ENCODE results near the gene SLC10A7.

The SLC10A7 gene

GRCh38 chr4:146299607-146300006 is 222.1 kb downstream of the SLC10A7 start:
- no peak for DNase-seq

DNA sequence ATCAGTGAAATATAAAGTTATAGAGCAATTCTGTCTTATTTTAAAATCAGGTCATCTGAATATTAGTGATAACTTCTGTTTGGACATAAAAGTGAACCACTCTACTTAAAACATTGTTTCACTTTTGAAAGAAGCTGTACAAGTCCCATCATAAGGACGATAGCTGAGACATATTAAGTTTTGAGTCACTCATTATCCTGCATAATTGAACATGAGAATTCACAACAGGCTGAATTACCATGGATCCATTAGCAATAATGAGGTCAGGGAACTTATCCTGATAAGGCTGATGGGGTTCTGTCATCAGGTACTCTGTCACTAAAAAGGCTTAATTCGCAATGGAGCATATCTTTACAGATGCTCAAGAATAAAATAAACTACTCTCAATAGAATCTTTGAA is 227.0 kb downstream of the SLC10A7 start:
- no peak for DNase-seq

- DNase-seq, result no peak
Observed at GRCh38 chr4:146292508-146292907, 229.2 kb downstream of the SLC10A7 start.

GRCh38 chr4:146291313-146291712 is 230.4 kb downstream of the SLC10A7 start:
- DNase-seq, result no peak

- no peak for DNase-seq
Observed at GRCh38 chr4:146288193-146288592, 233.5 kb downstream of the SLC10A7 start.

DNA sequence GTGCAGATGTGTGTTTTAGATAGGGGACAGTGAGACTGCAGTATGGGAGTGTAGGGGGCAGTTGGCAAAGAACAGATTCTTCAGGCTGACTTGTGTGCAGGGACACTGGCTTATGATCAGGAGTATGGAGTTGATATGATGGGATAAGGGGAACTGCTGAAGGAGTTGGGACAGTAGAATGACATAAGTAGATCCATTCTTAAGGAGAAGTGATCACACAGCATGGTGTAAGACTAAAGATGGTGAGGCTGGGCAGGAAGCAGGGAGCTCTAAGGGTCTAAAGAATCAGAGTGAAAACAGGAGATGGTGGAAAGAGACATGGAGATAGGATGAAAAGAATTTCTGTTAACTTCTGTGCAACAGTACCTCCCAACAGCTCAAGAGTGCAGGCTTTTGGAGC is 236.7 kb downstream of the SLC10A7 start:
- no peak for DNase-seq

DNA sequence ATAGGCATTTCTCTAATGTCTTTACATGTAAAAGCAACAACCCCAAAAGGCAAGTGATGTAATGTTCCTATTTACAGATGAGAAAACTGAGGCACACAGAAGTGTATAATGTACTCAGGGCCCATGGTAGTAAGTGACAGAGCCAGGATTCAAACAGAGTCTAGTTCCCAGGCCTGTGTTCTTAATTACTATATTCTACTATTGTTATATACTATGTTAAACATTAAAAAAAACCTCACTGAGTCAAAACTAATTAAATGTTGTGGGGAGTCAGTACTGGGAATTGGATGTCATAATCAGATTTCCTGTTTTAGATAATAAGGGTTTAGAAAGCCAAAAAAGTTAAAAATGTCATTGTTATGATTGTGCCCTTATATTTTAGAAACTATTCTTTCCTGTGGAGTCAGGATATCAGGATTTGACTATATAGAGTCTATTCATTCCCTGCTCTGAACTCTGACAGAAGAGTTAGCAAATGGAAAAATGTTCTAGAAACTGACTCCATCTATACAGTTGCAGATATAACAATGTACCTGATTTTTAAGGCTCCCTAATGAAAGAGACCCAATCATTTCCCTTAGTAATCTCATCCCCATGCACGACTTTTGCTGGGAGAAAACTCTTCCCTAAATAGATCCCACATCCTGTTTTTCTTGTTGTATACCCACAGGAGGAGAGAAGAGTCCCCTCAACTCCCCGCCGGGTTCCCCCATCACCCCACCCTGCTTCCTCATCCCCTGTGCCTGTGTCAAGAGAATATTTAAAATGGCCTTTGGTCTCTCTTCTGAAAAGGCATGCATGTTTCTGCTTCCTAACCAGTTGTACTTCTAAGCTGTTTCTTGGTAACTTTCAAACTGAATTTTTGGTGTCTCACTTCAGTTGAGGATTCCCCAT is 237.7 kb downstream of the SLC10A7 start:
- no peak for DNase-seq

- no peak for DNase-seq
Observed at GRCh38 chr4:146282657-146283056, 239.1 kb downstream of the SLC10A7 start.

GRCh38 chr4:146278986-146279385 is 242.8 kb downstream of the SLC10A7 start:
- no peak for DNase-seq

DNA sequence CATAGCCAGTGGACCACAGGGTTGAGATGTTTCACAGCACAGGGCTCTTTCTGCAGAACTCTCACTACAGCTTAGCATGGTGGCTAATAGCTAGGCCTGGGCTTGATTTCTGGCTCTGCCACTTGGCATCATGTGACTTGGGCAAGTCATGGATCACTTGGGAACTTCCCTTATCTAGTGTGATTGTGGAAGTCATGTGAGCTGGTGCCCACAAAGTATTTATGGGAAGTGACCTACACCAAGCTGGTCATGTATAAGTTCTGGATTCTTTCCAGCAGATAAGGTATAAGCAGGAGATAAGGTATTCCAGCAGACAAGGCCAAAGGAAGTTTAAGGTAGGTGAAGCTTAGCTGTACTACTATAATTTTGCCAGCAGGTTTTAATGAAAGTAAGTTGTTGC is 246.4 kb downstream of the SLC10A7 start:
- DNase-seq, result no peak

GRCh38 chr4:146274774-146275173 is 247.0 kb downstream of the SLC10A7 start:
- DNase-seq, result no peak

DNA sequence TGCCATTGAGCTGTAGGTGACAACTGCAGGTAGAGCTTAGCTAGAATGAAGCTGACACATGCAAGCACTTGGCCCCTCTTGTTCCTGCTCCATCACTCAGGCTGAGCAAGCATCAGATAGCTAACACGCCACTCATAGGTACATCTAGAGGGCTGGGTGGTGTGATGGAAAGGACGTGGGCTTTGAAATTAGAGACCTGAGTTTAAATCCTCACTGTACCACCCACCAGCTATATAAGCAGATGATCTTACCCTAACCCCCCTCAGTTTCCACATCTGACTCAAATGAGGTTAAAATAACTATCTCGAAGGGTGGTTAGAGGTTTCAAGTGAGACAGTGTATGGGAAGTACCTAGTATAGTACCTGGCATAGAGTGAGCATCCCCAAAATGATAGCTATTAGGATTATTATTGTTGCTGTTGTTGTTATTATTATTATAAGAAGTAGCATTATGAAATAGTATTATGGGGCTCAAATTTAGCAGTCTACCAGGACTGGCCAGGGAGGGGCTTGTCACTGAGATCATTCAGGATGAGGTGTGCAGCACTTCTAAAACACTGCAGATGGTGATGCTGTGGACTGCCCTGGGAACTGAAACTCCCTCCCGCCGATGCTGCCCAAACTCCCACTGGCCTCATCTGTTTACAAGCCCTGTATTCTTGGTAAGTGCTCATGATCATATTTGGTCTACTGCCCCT is 248.4 kb downstream of the SLC10A7 start:
- DNase-seq, result no peak

- DNase-seq, result no peak
Observed at GRCh38 chr4:146271466-146271865, 250.3 kb downstream of the SLC10A7 start.

DNA sequence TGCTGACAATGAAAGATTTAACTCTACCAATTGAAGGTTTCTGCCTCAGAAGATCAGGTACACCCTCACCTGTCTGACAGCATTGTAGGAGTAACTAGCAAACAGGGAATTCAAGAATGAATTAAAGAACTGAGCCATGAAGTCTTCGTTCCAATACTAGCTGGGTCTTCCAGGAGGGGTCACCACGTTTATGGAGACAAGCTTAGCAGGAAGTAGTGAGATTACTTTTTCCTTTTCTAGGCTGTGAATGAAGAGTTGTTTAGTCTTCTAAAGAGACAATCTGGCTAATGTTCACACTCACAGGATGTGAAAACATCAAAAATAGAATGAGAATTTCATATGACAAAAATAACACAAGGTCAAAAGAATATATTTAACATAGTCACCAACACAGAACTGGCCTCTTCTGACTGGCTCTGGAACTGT is 252.5 kb downstream of the SLC10A7 start:
- DNase-seq, result no peak

GRCh38 chr4:146267826-146268225 is 253.9 kb downstream of the SLC10A7 start:
- no peak for DNase-seq

GRCh38 chr4:146265950-146266490 is 255.7 kb downstream of the SLC10A7 start:
- DNase-seq, result no peak

DNA sequence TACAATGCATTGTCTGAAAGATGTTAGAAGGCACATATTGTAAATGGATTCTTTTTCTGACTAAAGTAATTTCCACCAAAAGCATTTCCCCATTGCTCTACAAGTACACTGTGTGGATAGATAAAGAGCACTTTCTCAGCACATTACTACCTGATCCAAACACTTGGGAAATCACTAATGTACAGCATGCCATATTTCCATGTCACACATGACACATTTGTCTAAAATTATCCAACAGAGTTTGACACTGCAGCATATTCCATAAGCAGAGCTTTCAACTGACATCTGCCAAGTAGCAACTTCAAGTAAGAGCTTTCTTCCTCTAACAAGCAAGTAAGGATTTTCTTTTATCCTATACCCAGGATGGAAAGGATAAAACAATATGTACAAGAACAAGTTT is 257.9 kb downstream of the SLC10A7 start:
- DNase-seq, result no peak

DNA sequence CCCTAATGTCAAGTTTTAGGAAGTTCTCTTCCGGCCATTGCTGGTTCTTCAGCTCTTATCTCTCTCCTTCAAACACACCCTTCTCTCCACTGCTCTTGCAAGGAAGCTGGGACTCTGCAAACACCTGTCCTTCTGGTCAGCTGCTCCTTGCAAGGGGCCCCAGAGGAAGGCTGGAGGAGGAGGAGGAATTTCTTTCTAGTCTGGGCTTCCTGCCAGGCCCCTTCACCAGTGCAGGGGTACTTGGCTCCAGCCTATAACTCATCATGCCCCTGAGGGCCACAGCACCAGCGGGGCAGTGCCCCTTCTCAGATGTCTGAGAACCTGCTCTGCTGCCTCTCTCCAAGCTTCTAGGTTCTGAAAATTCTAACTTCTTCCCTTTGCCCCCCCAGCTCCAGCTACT is 260.7 kb downstream of the SLC10A7 start:
- DNase-seq, result no peak

- DNase-seq, result no peak
Observed at GRCh38 chr4:146260521-146260920, 261.2 kb downstream of the SLC10A7 start.

DNA sequence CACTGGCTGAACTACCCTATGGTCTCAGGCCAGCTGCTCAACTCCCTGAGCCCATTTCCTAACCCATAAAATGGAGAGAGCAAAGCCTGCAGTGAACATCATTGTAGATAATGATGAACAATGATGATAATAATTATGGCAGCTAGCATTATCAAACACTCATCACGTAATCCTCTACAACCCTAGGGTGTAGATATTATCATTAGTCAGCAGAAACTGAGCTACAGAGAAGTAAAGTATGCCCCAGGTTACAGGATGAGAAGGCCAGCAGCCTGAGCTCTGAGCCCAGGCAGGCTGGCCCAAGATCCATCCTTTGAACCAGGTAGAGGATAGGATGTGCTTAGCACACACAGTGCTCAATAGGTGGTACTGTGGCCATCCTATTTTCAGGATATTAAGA is 264.2 kb downstream of the SLC10A7 start:
- DNase-seq, result no peak

- DNase-seq, result no peak
Observed at GRCh38 chr4:146256328-146256727, 265.4 kb downstream of the SLC10A7 start.

GRCh38 chr4:146255874-146256273 is 265.9 kb downstream of the SLC10A7 start:
- no peak for DNase-seq

DNA sequence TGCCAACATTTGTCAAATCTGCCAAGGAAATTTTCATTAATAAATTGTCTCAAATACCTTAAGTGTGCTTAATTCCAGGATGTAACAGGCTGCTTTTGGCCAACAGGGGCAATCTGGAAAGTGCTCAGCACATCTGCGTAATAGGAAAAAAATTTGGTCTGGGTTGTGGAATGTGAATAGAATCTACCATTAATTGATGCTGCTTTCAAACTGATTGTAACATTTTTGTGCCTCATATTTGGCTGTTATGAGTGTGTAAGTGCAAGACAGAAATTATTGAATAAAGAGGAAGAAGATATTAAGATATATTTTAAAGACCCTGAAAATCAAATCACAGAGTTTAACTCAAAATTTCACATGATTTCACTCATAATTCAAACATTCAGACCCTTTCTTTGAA is 266.3 kb downstream of the SLC10A7 start:
- DNase-seq, result no peak
